Gastrocnemius medialis (tissue), 4 donors: Measurements from ENCODE around the gene LAMC3. TPM values are rescaled to one million over a fixed set of nuclear protein-coding genes. Genes with fewer than 3 reads are reported as not detected.

Source experiments
- ATAC-seq, 2 donors: fragments of 150-250 bp; one replicate each; pipeline ENCODE4 v1.9.1; 2016
- DNase-seq, 2 donors: peaks; one replicate each; pipeline ENCODE4 v3.0.0-alpha.2; 2019
- H3K27ac ChIP-seq, 4 donors: fragments of 200-600 bp; sonication (generic); 1 replicate in 1 of 4; 2 replicates in 3 of 4; pipeline ENCODE4 v1.5.1; 2016 to 2018; ENCODE audit warnings: mild to moderate bottlenecking in 2 of 4, moderate library complexity in 1 of 4
- H3K27me3 ChIP-seq, 3 donors: fragments of 200-600 bp; sonication (generic) in 2 of 3; 1 replicate in 1 of 3; 2 replicates in 2 of 3; pipeline versions ENCODE4 v1.5.1 to v1.6.0; 2016 to 2019; ENCODE audit warnings: mild to moderate bottlenecking in 1 of 3, moderate library complexity in 1 of 3
- H3K36me3 ChIP-seq, 2 donors: fragments of 200-600 bp; sonication (generic) in 1 of 2; one replicate each; pipeline ENCODE4 v1.5.1; 2017 to 2018
- H3K4me1 ChIP-seq, 2 donors: fragments of 200-600 bp; sonication (generic) in 1 of 2; one replicate each; pipeline ENCODE4 v1.5.1; 2016 to 2017; ENCODE audit warnings: mild to moderate bottlenecking in 2 of 2
- H3K4me3 ChIP-seq, 4 donors: fragments of 200-600 bp; sonication (generic) in 3 of 4; 1 replicate in 1 of 4; 2 replicates in 3 of 4; pipeline ENCODE4 v1.5.1; 2016 to 2019; ENCODE audit warnings: mild to moderate bottlenecking in 2 of 4
- H3K9me3 ChIP-seq, 3 donors: fragments of 200-600 bp; sonication (generic) in 2 of 3; 1 replicate in 1 of 3; 2 replicates in 2 of 3; pipeline ENCODE4 v1.5.1; 2016 to 2019
- CTCF ChIP-seq, 5 experiments: fragments of 450-650 bp in 3 of 5; fragments of 200-600 bp in 2 of 5; sonication (generic) in 2 of 5; IDR thresholded peaks in 4 of 5; conservative IDR thresholded peaks in 1 of 5; 1 replicate in 4 of 5; 2 replicates in 1 of 5; pipeline ENCODE4 v1.5.1; 2016 to 2019; ENCODE audit warnings: antibody characterized with exemption in 5 of 5, mild to moderate bottlenecking in 3 of 5, moderate library complexity in 3 of 5
- POLR2A ChIP-seq, 2 donors: fragments of 450-650 bp; IDR thresholded peaks; one replicate each; pipeline ENCODE4 v1.6.1; 2017; ENCODE audit warnings: antibody characterized with exemption in 2 of 2, mild to moderate bottlenecking in 2 of 2, moderate library complexity in 2 of 2
- in situ Hi-C, 4 donors: fragments of 200-750 bp; cut with MboI; loops; one replicate each; pipeline versions ENCODE4 v1.15.0 to v1.8.0; 2017; ENCODE audit warnings: low sequenced_read_pairs in 4 of 4
- intact Hi-C: fragments of 100-400 bp; cut with DNase I; formaldehyde crosslinking; loops from one replicate; pipeline ENCODE4 v1.15.1; 2023; ENCODE audit warnings: low total_unique reads
- total RNA-seq, 4 donors: library from RNA; depleted of rRNA; stranded (reverse); fragments of >200 nt; gene quantifications; one replicate each; pipeline versions ENCODE4 v1.1.0 to v1.2.3, GENCODE V29; 2016

LAMC3 gene
- total RNA-seq, 4 donors from 2014 or later = 0.07 to 1.5 (median 0.72) TPM

DNA sequence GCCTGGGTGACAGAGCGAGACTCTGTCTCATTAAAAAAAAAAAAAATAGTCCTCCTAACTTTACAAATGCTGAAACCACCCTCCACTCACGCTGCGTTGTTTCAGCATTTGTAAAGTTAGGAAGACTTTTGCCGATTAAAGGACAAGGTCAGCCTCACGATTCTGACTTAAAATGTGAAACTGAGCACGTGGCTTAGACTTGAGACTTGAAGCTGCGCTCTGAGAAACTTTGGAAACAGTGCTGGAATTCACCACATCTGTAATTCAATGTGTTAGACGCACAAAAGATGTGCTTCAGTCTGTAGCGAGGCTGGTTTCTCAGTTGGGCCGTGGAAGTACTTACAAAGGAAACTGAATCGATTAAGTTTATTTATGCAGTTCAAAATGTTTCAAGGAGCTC is 25.0 kb upstream of the LAMC3 start:
- in situ Hi-C loops = no loop called here
- H3K27me3 ChIP-seq = peaks cover 8 to 13% (median 11%) of the 10 kb centered on the region in 3 donors
- H3K4me1 ChIP-seq = no peaks in the 10 kb centered on the region
- H3K27ac ChIP-seq = no peak overlapping the region
- intact Hi-C loops = no loop called here
- no peak for ATAC-seq
- H3K36me3 ChIP-seq = no peaks in the 10 kb centered on the region
- H3K4me3 ChIP-seq = no peak overlapping the region
- no peak for TF ChIP-seq CTCF (IDR thresholded peaks at IDR 0.05 in 4 of 5, conservative IDR thresholded peaks at IDR 0.05 in 1 of 5)
- no peak for DNase-seq
- no peaks in the 10 kb centered on the region for H3K9me3 ChIP-seq

DNA sequence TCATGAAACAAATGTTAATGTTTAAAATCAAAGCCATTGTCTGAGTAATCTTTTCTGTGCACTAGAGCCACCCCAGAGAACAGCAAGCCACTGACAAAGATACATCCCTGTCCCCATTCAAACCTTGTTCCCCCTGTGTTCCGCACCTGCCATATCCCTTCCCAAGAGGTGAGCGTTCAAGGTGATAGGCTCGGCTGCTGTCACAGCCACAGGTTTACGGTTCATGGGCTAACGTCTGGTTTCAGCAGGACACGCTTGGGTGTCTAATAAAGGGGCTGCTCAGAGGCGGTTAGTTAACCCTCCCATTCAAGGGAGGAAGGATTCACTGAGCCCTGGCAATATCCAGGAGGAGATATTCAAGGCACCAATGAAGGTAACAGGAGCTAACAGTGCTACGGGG is 24.5 kb upstream of the LAMC3 start:
- H3K4me1 ChIP-seq = no peaks in the 10 kb centered on the region
- DNase-seq = no peak
- H3K9me3 ChIP-seq = no peaks in the 10 kb centered on the region
- no peak overlapping the region for H3K4me3 ChIP-seq
- peaks cover 12 to 17% (median 16%) of the 10 kb centered on the region in 3 donors for H3K27me3 ChIP-seq
- no peaks in the 10 kb centered on the region for H3K36me3 ChIP-seq
- intact Hi-C loops = no loop called here
- in situ Hi-C loops = no loop called here
- ATAC-seq = no peak
- no peak overlapping the region for H3K27ac ChIP-seq
- TF ChIP-seq POLR2A (IDR thresholded peaks at IDR 0.05) (no peak), CTCF (IDR thresholded peaks at IDR 0.05 in 4 of 5, conservative IDR thresholded peaks at IDR 0.05 in 1 of 5) (no peak)

GRCh38 chr9:130985029-130985428 is 23.9 kb upstream of the LAMC3 start:
- DNase-seq = no peak
- Histone ChIP-seq H3K4me3 (no peak overlapping the region), H3K27ac (no peak overlapping the region), H3K36me3 (no peaks in the 10 kb centered on the region), H3K9me3 (no peaks in the 10 kb centered on the region), H3K4me1 (no peaks in the 10 kb centered on the region), H3K27me3 (peaks cover 17 to 22% (median 18%) of the 10 kb centered on the region in 3 donors)
- no peak for ATAC-seq
- intact Hi-C loops (no loop called here), in situ Hi-C loops (no loop called here)
- TF ChIP-seq CTCF (IDR thresholded peaks at IDR 0.05 in 4 of 5, conservative IDR thresholded peaks at IDR 0.05 in 1 of 5) (no peak), POLR2A (IDR thresholded peaks at IDR 0.05) (no peak)

DNA sequence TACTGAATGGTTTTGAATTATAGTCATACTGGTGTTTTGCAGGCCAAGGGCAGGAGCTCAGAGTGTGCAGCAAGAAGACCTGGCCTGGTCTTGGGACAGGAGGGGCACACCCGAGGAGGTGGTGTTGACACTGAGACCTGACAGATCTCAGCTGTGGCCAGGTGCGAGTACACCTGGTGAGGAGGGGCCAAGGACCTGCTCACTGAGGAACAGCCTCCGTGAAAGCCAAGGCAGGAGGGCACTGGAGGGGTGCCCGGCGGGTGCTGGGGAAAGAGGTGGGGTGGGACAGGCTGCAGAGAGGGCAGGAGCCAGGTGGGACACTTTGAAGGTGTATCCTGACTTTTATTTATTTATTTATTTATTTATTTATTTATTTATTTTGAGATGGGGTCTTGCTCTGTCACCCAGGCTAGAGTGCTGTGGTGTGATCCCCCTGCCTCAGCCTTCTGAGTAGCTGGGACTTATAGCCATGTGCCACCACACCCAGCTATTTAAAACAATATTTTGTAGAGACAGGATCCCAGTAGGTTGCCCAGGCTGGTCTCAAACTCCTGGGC is 23.3 kb upstream of the LAMC3 start:
- intact Hi-C loops (no loop called here), in situ Hi-C loops (no loop called here)
- Histone ChIP-seq H3K9me3 (no peaks in the 10 kb centered on the region), H3K27me3 (peaks cover 18 to 26% (median 24%) of the 10 kb centered on the region in 3 donors), H3K4me1 (no peaks in the 10 kb centered on the region), H3K36me3 (no peaks in the 10 kb centered on the region), H3K27ac (no peak overlapping the region), H3K4me3 (no peak overlapping the region)
- ATAC-seq (no peak), DNase-seq (no peak)
- TF ChIP-seq POLR2A (IDR thresholded peaks at IDR 0.05) = no peak
- no peak for TF ChIP-seq CTCF (IDR thresholded peaks at IDR 0.05 in 4 of 5, conservative IDR thresholded peaks at IDR 0.05 in 1 of 5)
